Left renal cortex interstitium (tissue), 4 donors: ENCODE data around the gene CSGALNACT2. TPM values are rescaled to one million over a fixed set of nuclear protein-coding genes. Genes with fewer than 3 reads are reported as not detected.

Experiments
- DNase-seq, 4 donors: peaks; one replicate each; pipeline ENCODE4 v3.0.0-alpha.2; 2013; ENCODE audit warnings: low read depth in 4 of 4, low spot score in 2 of 4, missing footprints in 1 of 4
- polyA plus RNA-seq, 4 donors: library from polyadenylated mRNA; unstranded; fragments of 120-200 nt; gene quantifications; one replicate each; pipeline ENCODE4 v1.2.1, GENCODE V29; 2013; ENCODE audit not compliant: insufficient read length in 4 of 4

The CSGALNACT2 gene
- polyA plus RNA-seq, 4 donors, result 17.6 to 21.5 (median 18.6) TPM

GRCh38 chr10:43199684-43200537 is 61.7 kb downstream of the CSGALNACT2 start:
- DNase-seq, result no peak

- DNase-seq, result no peak
Observed at GRCh38 chr10:43200538-43201390, 62.5 kb downstream of the CSGALNACT2 start.

- DNase-seq, result no peak
Observed at GRCh38 chr10:43201545-43202131, 63.4 kb downstream of the CSGALNACT2 start.

- no peak for DNase-seq
Observed at GRCh38 chr10:43202224-43202656, 64.0 kb downstream of the CSGALNACT2 start.

- no peak for DNase-seq
Observed at GRCh38 chr10:43202657-43203447, 64.6 kb downstream of the CSGALNACT2 start.

- DNase-seq, result no peak
Observed at GRCh38 chr10:43203448-43204041, 65.3 kb downstream of the CSGALNACT2 start.

GRCh38 chr10:43204042-43204942 is 66.0 kb downstream of the CSGALNACT2 start:
- no peak for DNase-seq

GRCh38 chr10:43204943-43205671 is 66.9 kb downstream of the CSGALNACT2 start:
- DNase-seq, result no peak

GRCh38 chr10:43205681-43206390 is 67.6 kb downstream of the CSGALNACT2 start:
- no peak for DNase-seq

- DNase-seq, result no peak
Observed at GRCh38 chr10:43206391-43207235, 68.4 kb downstream of the CSGALNACT2 start.

GRCh38 chr10:43208147-43209073 is 70.2 kb downstream of the CSGALNACT2 start:
- DNase-seq, result no peak

GRCh38 chr10:43209074-43209455 is 70.8 kb downstream of the CSGALNACT2 start:
- no peak for DNase-seq

GRCh38 chr10:43209651-43210141 is 71.5 kb downstream of the CSGALNACT2 start:
- no peak for DNase-seq

GRCh38 chr10:43210556-43210955 is 72.3 kb downstream of the CSGALNACT2 start:
- DNase-seq, result no peak

- DNase-seq, result no peak
Observed at GRCh38 chr10:43211030-43211429, 72.8 kb downstream of the CSGALNACT2 start.
